Stimulated activated memory B cell treated with anti-CD40 and anti-IgM and Interleukin-4, amounts not matched to agents 10 μg/mL and 1 μg/mL and 100 μg/mL, for 72 hours (primary cell): ENCODE measurements around the gene UFSP2.

Source experiments
- ATAC-seq: fragments of 150-1000 bp; cut with Tn5 transposase; 2 replicates; pipeline ENCODE4 v1.10.0; 2021
- H3K27ac Mint-ChIP-seq: one replicate; pipeline ENCODE4 v1.8.0; 2022; ENCODE audit warnings: mild to moderate bottlenecking, mixed read lengths
- H3K27me3 Mint-ChIP-seq: one replicate; pipeline ENCODE4 v1.8.0; 2022; ENCODE audit warnings: mixed read lengths
- H3K36me3 Mint-ChIP-seq: one replicate; pipeline ENCODE4 v1.8.0; 2022; ENCODE audit warnings: mixed read lengths
- H3K4me1 Mint-ChIP-seq: one replicate; pipeline ENCODE4 v1.8.0; 2022; ENCODE audit warnings: mixed read lengths
- H3K4me3 Mint-ChIP-seq: one replicate; pipeline ENCODE4 v1.8.0; 2022; ENCODE audit warnings: mild to moderate bottlenecking, moderate library complexity, mixed read lengths
- H3K9me3 Mint-ChIP-seq: one replicate; pipeline ENCODE4 v1.8.0; 2022; ENCODE audit warnings: mixed read lengths

The UFSP2 gene

DNA sequence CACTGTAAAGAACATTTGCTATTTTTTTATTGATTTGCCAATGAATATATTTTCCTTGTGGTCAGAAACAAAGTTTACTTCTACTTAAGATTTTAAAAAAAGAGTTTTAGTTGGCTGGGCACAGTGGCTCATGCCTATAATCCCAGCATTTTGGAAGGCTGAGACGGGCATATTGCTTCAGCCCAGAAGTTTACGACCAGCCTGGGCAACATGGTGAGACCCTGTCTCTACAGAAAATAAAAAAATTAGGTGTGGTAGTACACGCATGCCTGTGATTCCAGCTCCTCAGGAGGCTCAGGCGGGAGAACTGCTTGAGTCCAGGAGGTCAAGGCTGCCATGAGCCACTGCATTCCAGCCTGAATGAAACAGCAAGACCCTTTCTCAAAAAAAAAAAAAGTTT lies 66.8 kb downstream of the UFSP2 start:
- Mint-ChIP-seq H3K4me3 (no peak overlapping the region), H3K4me1 (no peaks in the 10 kb centered on the region), H3K27ac (no peak overlapping the region), H3K9me3 (no peaks in the 10 kb centered on the region), H3K36me3 (peaks cover 35% of the 10 kb centered on the region), H3K27me3 (no peaks in the 10 kb centered on the region)
- ATAC-seq = no peak

DNA sequence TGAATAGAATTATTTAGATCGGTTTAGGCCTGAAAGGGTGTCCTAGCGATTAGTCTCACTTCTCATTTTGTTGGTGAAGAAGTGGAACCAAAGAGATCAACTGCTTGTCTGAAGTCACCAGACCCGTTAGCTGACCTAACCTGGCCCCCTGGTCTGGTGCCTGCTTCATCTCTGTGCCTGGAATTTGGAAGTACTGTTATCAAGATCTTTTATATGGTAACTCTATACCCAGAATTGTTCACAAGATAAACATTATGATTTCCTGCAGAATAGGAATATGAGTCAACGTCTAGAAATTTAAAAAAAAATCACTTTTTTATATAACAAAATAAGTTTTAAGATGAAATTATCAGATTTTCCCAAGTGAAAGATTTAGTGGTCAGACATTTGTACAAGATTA lies 67.2 kb downstream of the UFSP2 start:
- Mint-ChIP-seq H3K36me3 (peaks cover 40% of the 10 kb centered on the region), H3K4me1 (no peaks in the 10 kb centered on the region), H3K4me3 (no peak overlapping the region), H3K27me3 (no peaks in the 10 kb centered on the region), H3K9me3 (no peaks in the 10 kb centered on the region), H3K27ac (no peak overlapping the region)
- peak; percentile 55 for ATAC-seq

DNA sequence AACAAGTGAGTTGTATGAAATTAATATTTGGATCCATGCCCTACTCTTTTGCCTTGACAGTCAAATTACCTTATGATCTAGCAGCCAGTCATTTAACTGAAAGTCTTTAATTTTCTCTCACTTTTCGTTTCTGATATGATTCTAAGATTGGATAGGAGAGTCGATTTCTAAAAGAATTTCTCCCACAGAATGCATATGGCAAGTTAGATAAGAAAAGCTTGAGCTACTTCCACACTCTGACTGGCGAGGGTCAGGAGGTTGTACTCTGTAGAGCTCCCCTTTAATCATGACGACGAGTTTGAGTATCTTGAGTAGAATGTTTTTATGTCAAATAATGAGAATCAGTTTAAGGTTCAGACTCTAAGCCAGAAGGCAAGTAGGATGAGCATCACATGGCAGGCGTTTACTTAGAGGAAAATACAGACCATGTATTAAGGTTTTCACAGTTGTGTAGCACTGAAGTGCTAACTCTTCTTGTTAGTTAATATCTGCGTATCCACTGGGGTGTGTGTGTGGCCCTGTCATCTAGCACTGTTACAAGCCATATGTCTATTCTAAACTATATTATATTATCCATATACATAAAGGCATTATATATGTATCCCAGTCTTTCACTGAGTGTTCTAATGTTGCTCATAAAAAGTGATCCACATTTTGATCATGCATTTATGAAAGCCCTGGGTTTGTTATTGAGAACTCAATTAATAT lies 67.9 kb downstream of the UFSP2 start:
- Mint-ChIP-seq H3K27me3 (no peaks in the 10 kb centered on the region), H3K4me3 (no peak overlapping the region), H3K9me3 (no peaks in the 10 kb centered on the region), H3K27ac (no peak overlapping the region), H3K36me3 (peaks cover 42% of the 10 kb centered on the region), H3K4me1 (peaks cover 1% of the 10 kb centered on the region)
- no peak for ATAC-seq

DNA sequence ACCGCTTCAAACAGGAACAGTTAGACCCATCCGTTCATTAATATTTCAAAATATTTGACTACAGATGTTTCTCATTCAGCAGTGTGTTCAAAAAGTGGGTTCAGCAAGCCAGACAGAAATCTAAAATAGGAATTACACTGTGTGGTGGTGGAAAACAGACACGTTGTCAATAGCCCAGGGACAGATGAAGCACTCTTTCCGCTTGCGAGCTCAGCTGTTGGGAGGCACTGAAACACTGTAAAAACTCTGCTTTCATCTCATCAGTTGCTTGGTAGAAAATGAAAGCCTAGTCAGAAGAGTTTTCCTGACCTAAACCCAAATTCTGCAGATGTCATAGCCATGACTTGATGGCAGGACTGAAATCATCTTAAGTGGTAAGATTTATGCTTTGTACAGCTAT lies 68.6 kb downstream of the UFSP2 start:
- Mint-ChIP-seq H3K27me3 (no peaks in the 10 kb centered on the region), H3K36me3 (peaks cover 46% of the 10 kb centered on the region), H3K9me3 (no peaks in the 10 kb centered on the region), H3K4me1 (peaks cover 8% of the 10 kb centered on the region), H3K27ac (no peak overlapping the region), H3K4me3 (no peak overlapping the region)
- ATAC-seq = no peak

DNA sequence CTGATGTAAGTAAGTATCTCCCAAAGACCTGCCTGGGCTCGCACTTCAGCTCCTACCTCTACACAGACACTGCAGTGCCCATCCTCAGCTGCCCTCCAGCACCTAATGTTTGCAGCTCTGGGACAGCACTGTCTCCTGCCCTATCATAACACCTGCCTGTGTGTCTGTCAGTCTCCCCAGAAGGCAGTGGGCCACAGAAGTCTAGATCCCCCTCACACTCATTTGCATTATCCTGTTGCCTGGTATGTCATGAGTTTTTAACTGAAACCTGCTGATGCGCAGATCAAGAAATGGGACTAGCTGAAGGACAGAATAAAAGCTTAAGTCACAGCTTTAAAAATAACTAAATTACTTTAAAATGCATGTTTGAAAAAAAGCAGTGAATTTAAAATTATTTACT lies 73.0 kb downstream of the UFSP2 start:
- no peaks in the 10 kb centered on the region for H3K9me3 Mint-ChIP-seq
- peak overlapping the region; percentile 25 for H3K27ac Mint-ChIP-seq
- no peak for ATAC-seq
- peaks cover 28% of the 10 kb centered on the region for H3K4me1 Mint-ChIP-seq
- H3K27me3 Mint-ChIP-seq = no peaks in the 10 kb centered on the region
- peaks cover 82% of the 10 kb centered on the region for H3K36me3 Mint-ChIP-seq
- H3K4me3 Mint-ChIP-seq = no peak overlapping the region

DNA sequence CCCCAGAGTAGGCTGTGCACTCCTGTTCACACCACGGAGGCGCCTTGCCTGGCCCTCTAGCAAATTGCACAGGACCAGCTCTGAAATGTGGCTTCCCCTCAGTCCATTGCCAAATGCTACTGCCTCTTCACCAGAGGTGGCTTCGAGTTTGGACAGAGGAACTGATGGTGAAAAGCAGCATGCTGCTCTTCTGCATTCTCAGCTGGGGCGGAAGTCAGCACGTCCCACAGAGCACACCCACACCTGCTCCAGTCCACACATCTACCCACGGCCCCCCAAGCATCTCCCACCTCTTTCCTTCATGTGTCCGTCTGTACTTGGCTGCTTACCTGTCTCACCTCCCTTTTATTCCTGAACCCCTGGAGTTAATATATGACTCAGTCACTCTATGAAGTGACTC lies 73.6 kb downstream of the UFSP2 start:
- peaks cover 84% of the 10 kb centered on the region for H3K36me3 Mint-ChIP-seq
- peak overlapping the region; percentile 25 for H3K27ac Mint-ChIP-seq
- no peak for ATAC-seq
- H3K4me3 Mint-ChIP-seq = no peak overlapping the region
- H3K9me3 Mint-ChIP-seq = no peaks in the 10 kb centered on the region
- no peaks in the 10 kb centered on the region for H3K27me3 Mint-ChIP-seq
- H3K4me1 Mint-ChIP-seq = peaks cover 28% of the 10 kb centered on the region

DNA sequence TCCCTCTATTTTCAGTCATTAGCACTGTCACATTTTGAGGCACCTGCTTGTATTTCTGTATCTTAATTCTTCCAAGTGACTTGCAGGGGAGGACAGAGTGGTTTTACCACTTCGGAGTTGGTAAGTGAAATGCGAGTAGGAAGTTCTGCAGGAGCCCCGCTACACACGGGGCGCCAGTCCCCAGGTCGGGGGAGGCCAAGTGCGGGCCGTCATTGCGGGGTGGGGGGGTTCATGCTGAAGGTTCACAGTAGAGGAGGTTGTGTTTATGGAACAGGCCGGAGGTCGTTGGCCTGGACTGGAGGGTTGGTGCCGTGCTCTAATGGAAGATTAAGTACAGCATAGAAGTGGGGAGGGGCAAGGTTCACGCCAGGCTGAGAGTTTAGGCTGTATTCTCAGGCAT lies 74.1 kb downstream of the UFSP2 start:
- Mint-ChIP-seq H3K36me3 (peaks cover 89% of the 10 kb centered on the region), H3K4me1 (peaks cover 28% of the 10 kb centered on the region), H3K4me3 (no peak overlapping the region), H3K9me3 (no peaks in the 10 kb centered on the region), H3K27ac (no peak overlapping the region), H3K27me3 (no peaks in the 10 kb centered on the region)
- ATAC-seq = no peak
